ENCODE data around the gene TRA2B.
"Not testable (repeated sequence)": the region's sequence is repeated elsewhere in the genome, so short reads cannot be mapped to it uniquely, and the experiment has no call there.

The TRA2B gene

GRCh38 chr3:185926445-185926844 is 11.4 kb downstream of the TRA2B start:
- no peak for DNase-seq

- DNase-seq = no peak
Observed at GRCh38 chr3:185925353-185925752, 12.5 kb downstream of the TRA2B start.

- DNase-seq = no peak
Observed at GRCh38 chr3:185924375-185924774, 13.4 kb downstream of the TRA2B start.

GRCh38 chr3:185920184-185920583 is 17.6 kb downstream of the TRA2B start:
- no peak for DNase-seq

- DNase-seq = no peak
Observed at GRCh38 chr3:185916042-185916833, 21.6 kb downstream of the TRA2B start.

GRCh38 chr3:185915642-185916041 is 22.2 kb downstream of the TRA2B start:
- DNase-seq = no peak

GRCh38 chr3:185914911-185915629 is 22.7 kb downstream of the TRA2B start:
- no peak for DNase-seq

GRCh38 chr3:185912929-185913901 is 24.6 kb downstream of the TRA2B start:
- DNase-seq = no peak

- no peak for DNase-seq
Observed at GRCh38 chr3:185912512-185912911, 25.3 kb downstream of the TRA2B start.

- DNase-seq = not testable (repeated sequence)
Observed at GRCh38 chr3:185911076-185911448, 26.8 kb downstream of the TRA2B start.

- DNase-seq = not testable (repeated sequence)
Observed at GRCh38 chr3:185910322-185911075, 27.3 kb downstream of the TRA2B start.

- not testable (repeated sequence) for DNase-seq
Observed at GRCh38 chr3:185909913-185910312, 27.9 kb downstream of the TRA2B start.

- DNase-seq = no peak
Observed at GRCh38 chr3:185900228-185900627, 37.6 kb downstream of the TRA2B start.

GRCh38 chr3:185896636-185897035 is 41.2 kb downstream of the TRA2B start:
- DNase-seq = no peak

GRCh38 chr3:185887066-185887465 is 50.7 kb downstream of the TRA2B start:
- DNase-seq = no peak

- DNase-seq = no peak
Observed at GRCh38 chr3:185884641-185885040, 53.2 kb downstream of the TRA2B start.

GRCh38 chr3:185881926-185882325 is 55.9 kb downstream of the TRA2B start:
- DNase-seq = no peak

- DNase-seq = no peak
Observed at GRCh38 chr3:185880600-185880999, 57.2 kb downstream of the TRA2B start.

- no peak for DNase-seq
Observed at GRCh38 chr3:185878920-185879319, 58.9 kb downstream of the TRA2B start.

- DNase-seq = no peak
Observed at GRCh38 chr3:185874119-185874518, 63.7 kb downstream of the TRA2B start.

- DNase-seq = no peak
Observed at GRCh38 chr3:185867650-185868049, 70.2 kb downstream of the TRA2B start.

- DNase-seq = no peak
Observed at GRCh38 chr3:185866995-185867394, 70.8 kb downstream of the TRA2B start.

Data from stimulated activated CD4-positive, alpha-beta T cell treated with anti-CD3 and anti-CD28 coated beads, Interleukin-12 subunit alpha, Interleukin-12 subunit beta, amount 100 ng/mL, for 4 hours (primary cell).